B cell (primary cell): ENCODE measurements around the gene TRIM60. TPM values are rescaled to one million over a fixed set of nuclear protein-coding genes. Genes with fewer than 3 reads are reported as not detected.
"Not testable (repeated sequence)": the region's sequence is repeated elsewhere in the genome, so short reads cannot be mapped to it uniquely, and the experiment has no call there.

Source experiments
- ATAC-seq: fragments of 200-7000 bp; cut with Tn5 transposase; one replicate; pipeline ENCODE4 v1.10.0; 2021; ENCODE audit warnings: low read depth, mild to moderate bottlenecking, moderate number of reproducible peaks, moderate library complexity
- CTCF ChIA-PET: fragments of 350-600 bp; sonication (Branson Sonifier 250); formaldehyde crosslinking; loops from one replicate; lab custom pipeline; 2021; ENCODE audit warnings: antibody characterized with exemption, inconsistent platforms; lab: Charles Lee
- POLR2A ChIA-PET: fragments of 350-600 bp; sonication (Branson Sonifier 250); formaldehyde crosslinking; loops from one replicate; lab custom pipeline; 2021; ENCODE audit warnings: antibody characterized with exemption; lab: Charles Lee
- DNase-seq: peaks from one replicate; pipeline ENCODE4 v3.0.0; 2013
- H2AFZ ChIP-seq: 2 replicates; pipeline ENCODE4 v1.6.1; 2012; ENCODE audit warnings: mild to moderate bottlenecking, low read depth, low read length; ENCODE audit not compliant: insufficient read depth, poor library complexity, severe bottlenecking
- H3K27ac ChIP-seq, 2 donors: 1 replicate in 1 of 2; 2 replicates in 1 of 2; pipeline ENCODE4 v1.5.1; 2012 to 2013; ENCODE audit warnings: low read length in 2 of 2, mild to moderate bottlenecking in 2 of 2, moderate library complexity in 1 of 2
- H3K27me3 ChIP-seq, 4 experiments: fragments of 200-600 bp in 1 of 4; sonication (generic) in 1 of 4; replicated peaks in 1 of 4; 1 replicate in 2 of 4; 2 replicates in 2 of 4; pipeline versions ENCODE4 v1.6.1 to v1.7.0; 2013 to 2016; ENCODE audit warnings: low read length in 3 of 4, mild to moderate bottlenecking in 2 of 4, mixed read lengths in 1 of 4, moderate library complexity in 1 of 4; ENCODE audit not compliant: insufficient read depth in 4 of 4, control insufficient read depth in 3 of 4; ENCODE audit errors: control extremely low read depth in 1 of 4
- H3K36me3 ChIP-seq, 2 experiments: replicated peaks in 1 of 2; 1 replicate in 1 of 2; 2 replicates in 1 of 2; pipeline versions ENCODE4 v1.6.1 to v1.7.1; 2013; ENCODE audit warnings: low read length in 1 of 2; ENCODE audit not compliant: insufficient read depth in 2 of 2, control insufficient read depth in 1 of 2; ENCODE audit errors: control extremely low read depth in 1 of 2, extremely low read depth in 1 of 2
- H3K4me1 ChIP-seq, 2 donors: fragments of 200-600 bp in 1 of 2; sonication (generic) in 1 of 2; 1 replicate in 1 of 2; 2 replicates in 1 of 2; pipeline versions ENCODE4 v1.5.1 to v1.6.1; 2013 to 2017; ENCODE audit warnings: low read length in 2 of 2; ENCODE audit not compliant: control insufficient read depth in 2 of 2, insufficient read depth in 2 of 2
- H3K4me2 ChIP-seq: replicated peaks from 2 replicates; pipeline ENCODE3; 2012; ENCODE audit warnings: mild to moderate bottlenecking, low read depth, low read length; ENCODE audit not compliant: poor library complexity, severe bottlenecking
- H3K4me3 ChIP-seq, 5 experiments: fragments of 200-600 bp in 1 of 5; sonication (generic) in 1 of 5; 1 replicate in 3 of 5; 2 replicates in 2 of 5; pipeline versions ENCODE4 v1.5.1 to v1.7.0; 2011 to 2016; ENCODE audit warnings: low read length in 4 of 5, mild to moderate bottlenecking in 4 of 5, low read depth in 2 of 5, control low read depth in 1 of 5, moderate library complexity in 1 of 5; ENCODE audit not compliant: insufficient read depth in 1 of 5; ENCODE audit errors: control extremely low read depth in 1 of 5, extremely low read depth in 1 of 5
- H3K79me2 ChIP-seq: fragments of 200-600 bp; sonication (generic); one replicate; pipeline ENCODE4 v1.6.0; 2016; ENCODE audit warnings: low read length; ENCODE audit not compliant: control insufficient read depth, insufficient read depth
- H3K9ac ChIP-seq: fragments of 200-600 bp; sonication (generic); 2 replicates; pipeline ENCODE4 v1.6.1; 2017; ENCODE audit warnings: mild to moderate bottlenecking, low read length, moderate library complexity
- H3K9me3 ChIP-seq, 3 donors: one replicate each; pipeline versions ENCODE4 v1.6.1 to v1.7.1; 2013; ENCODE audit warnings: low read length in 2 of 3; ENCODE audit not compliant: control insufficient read depth in 2 of 3, insufficient read depth in 1 of 3; ENCODE audit errors: control extremely low read depth in 1 of 3
- H4K20me1 ChIP-seq: 2 replicates; pipeline ENCODE4 v1.6.0; 2012; ENCODE audit warnings: mild to moderate bottlenecking, low read length; ENCODE audit not compliant: insufficient read depth, control insufficient read depth, poor library complexity, severe bottlenecking
- H3K27ac Mint-ChIP-seq: one replicate; pipeline ENCODE4 v1.8.0; 2021; ENCODE audit warnings: mixed read lengths
- H3K27me3 Mint-ChIP-seq: one replicate; pipeline ENCODE4 v1.8.0; 2021; ENCODE audit warnings: mixed read lengths
- H3K4me1 Mint-ChIP-seq: one replicate; pipeline ENCODE4 v1.8.0; 2021; ENCODE audit warnings: mixed read lengths
- H3K4me3 Mint-ChIP-seq: one replicate; pipeline ENCODE4 v1.8.0; 2021; ENCODE audit warnings: mixed read lengths
- H3K9me3 Mint-ChIP-seq: one replicate; pipeline ENCODE4 v1.8.0; 2022; ENCODE audit warnings: mixed read lengths; ENCODE audit not compliant: insufficient read depth
- CTCF ChIP-seq: fragments of 200-600 bp; IDR thresholded peaks from one replicate; pipeline ENCODE4 v1.8.0; 2022; ENCODE audit warnings: antibody characterized with exemption, mild to moderate bottlenecking
- EZH2 ChIP-seq: IDR thresholded peaks from 2 replicates; pipeline ENCODE4 v1.6.1; 2012; ENCODE audit warnings: borderline replicate concordance, low read depth, mild to moderate bottlenecking, moderate library complexity, low read length; ENCODE audit not compliant: insufficient read depth, poor library complexity, severe bottlenecking
- WGBS: methylation state at CpG from one replicate; pipeline ENCODE4 v1.1.5; 2013; ENCODE audit warnings: missing lambda C conversion rate; ENCODE audit not compliant: insufficient coverage; 5-methylcytosine and 5-hydroxymethylcytosine counted together
- intact Hi-C: fragments of 100-400 bp; cut with micrococcal nuclease; formaldehyde crosslinking; loops from one replicate; pipeline ENCODE4 v1.10.0; 2022
- polyA plus RNA-seq: library from polyadenylated mRNA; depleted of rRNA; stranded (reverse); fragments of >200 nt; gene quantifications from 2 replicates; pipeline ENCODE4 v1.2.3, GENCODE V29; 2012
- total RNA-seq, 2 donors: library from RNA; stranded (reverse); fragments of 120-200 nt in 1 of 2; gene quantifications; 1 replicate in 1 of 2; 2 replicates in 1 of 2; pipeline versions ENCODE4 v1.2.3 to v1.2.4, GENCODE V29; 2013 to 2022

Gene TRIM60
- total and polyA plus RNA-seq, 2 donors (not counting 1 experiment from before 2014, with no cell fraction given) = not detected

DNA sequence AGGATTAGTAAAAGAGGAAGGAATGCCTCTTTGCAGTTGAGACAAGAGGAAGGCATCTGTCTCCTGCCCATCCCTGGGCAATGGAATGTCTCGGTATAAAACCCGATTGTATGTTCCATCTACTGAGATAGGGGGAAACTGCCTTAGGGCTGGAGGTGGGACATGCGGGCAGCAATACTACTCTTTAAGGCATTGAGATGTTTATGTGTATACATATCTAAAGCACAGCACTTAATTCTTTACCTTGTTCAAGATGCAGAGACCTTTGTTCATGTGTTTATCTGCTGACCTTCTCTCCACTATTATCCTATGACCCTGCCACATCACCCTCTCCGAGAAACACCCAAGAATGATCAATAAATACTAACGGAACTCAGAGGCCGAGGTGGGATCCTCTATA, 35.7 kb upstream of the TRIM60 start:
- DNase-seq, H3K9me3 Mint-ChIP-seq, CTCF ChIA-PET, H3K4me2 ChIP-seq, intact Hi-C loops, H4K20me1 ChIP-seq, H3K4me1 ChIP-seq, H3K36me3 ChIP-seq, H2AFZ ChIP-seq, H3K79me2 ChIP-seq, POLR2A ChIA-PET, H3K27ac ChIP-seq, H3K9ac ChIP-seq, H3K27ac Mint-ChIP-seq, H3K27me3 ChIP-seq, H3K4me3 Mint-ChIP-seq, H3K4me3 ChIP-seq, H3K9me3 ChIP-seq, ATAC-seq, H3K4me1 Mint-ChIP-seq: not testable (repeated sequence)
- 100% methylated on average over 1 of the region's 6 CpGs for WGBS
- H3K27me3 Mint-ChIP-seq = peaks cover 25% of the 10 kb centered on the region

DNA sequence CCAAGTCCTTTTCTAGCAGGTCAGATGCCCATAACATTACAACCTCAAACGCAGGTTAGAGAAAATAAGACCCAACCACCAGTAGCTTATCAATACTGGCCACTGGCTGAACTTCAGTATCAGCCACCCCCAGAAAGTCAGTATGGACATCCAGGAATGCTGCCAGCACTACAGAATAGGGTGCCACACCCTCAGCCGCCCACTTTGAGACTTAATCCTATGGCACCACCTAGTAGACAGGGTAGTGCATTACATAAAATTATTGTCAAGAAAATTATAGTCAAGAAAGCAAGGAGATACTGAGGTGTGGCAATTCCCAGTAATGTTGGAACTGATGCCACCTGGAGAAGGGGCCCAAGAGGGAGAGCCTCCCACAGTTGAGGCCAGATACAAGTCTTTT, 34.5 kb upstream of the TRIM60 start:
- CTCF ChIA-PET = interaction anchor here (0.6 to 0.8 kb wide), 2 partner anchors 217 to 261 kb away, joined by 3 read pairs; no protein-coding TSS in a partner anchor
- intact Hi-C loops = no loop called here
- no peak overlapping the region for H3K9ac ChIP-seq
- H3K4me3 Mint-ChIP-seq = no peak overlapping the region
- no peak overlapping the region for H3K4me3 ChIP-seq
- DNase-seq (no peak), ATAC-seq (no peak)
- no peaks in the 10 kb centered on the region for H3K27me3 ChIP-seq
- H3K9me3 Mint-ChIP-seq = no peaks in the 10 kb centered on the region
- no peaks in the 10 kb centered on the region for H3K9me3 ChIP-seq
- no peaks in the 10 kb centered on the region for H3K36me3 ChIP-seq
- POLR2A ChIA-PET = no interaction called here
- H3K27ac ChIP-seq = no peak overlapping the region
- no peaks in the 10 kb centered on the region for H4K20me1 ChIP-seq
- H3K79me2 ChIP-seq = no peaks in the 10 kb centered on the region
- H3K27ac Mint-ChIP-seq = no peak overlapping the region
- H3K4me2 ChIP-seq = no peak overlapping the region
- 75% methylated on average over 1 of the region's 2 CpGs for WGBS
- H3K27me3 Mint-ChIP-seq = peaks cover 23% of the 10 kb centered on the region
- no peaks in the 10 kb centered on the region for H3K4me1 Mint-ChIP-seq
- TF ChIP-seq CTCF (no peak), EZH2 (no peak)
- no peaks in the 10 kb centered on the region for H3K4me1 ChIP-seq
- no peak overlapping the region for H2AFZ ChIP-seq
